HL-60/S4 treated with retinoic acid at 250 ng/mL for 4 days and 3 days (cell line): Measurements from ENCODE around the gene NRG2.

Experiments used
- in situ Hi-C: fragments of 300-500 bp; cut with MboI; formaldehyde crosslinking; loops from 2 replicates; pipeline ENCODE4 v1.7.0; 2022; ENCODE audit warnings: low sequenced_read_pairs

NRG2 gene

DNA sequence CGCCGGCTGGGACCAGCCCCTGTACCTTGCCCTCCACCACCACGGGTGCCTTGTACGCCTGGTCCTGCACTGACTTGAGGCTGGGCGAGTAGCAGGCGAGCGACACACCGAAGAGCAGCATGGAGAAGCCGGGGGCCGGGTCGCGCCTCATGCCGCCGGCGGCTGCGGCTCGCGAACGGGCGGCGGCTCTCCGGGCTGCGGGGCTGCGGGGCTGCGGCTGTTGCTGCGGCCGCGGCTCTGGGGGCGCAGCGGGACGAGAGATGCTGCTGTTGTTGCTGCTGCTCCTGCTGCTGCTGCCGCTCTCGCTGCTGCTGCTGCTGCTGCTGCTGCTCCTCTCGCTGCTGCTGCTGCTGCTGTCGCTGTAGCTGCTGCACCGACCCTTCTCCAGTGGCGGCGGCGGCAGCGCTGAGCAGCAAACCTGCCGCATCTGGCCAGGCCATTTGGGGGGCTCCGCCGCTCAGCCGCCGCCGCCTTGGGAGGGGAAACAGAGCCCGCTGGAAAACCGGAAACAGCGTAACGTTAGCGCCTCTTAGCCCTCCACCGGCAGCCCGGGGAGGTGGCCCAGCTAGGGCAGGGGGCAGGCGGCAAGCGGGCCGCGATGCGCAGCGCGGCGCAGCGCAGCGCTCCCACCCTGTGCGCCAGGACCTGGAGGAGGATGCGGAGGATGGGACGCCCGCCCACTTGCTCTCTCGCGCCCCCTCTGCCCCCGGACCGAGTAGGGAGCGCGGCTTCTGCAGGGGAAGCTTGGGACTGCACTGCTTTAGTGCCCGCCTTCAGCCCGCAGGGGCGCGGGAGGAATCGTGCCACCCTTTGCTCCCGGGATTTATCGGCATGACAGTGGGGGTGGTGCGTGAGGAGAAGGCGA lies at the start of gene NRG2:
TSS of gene NRG2 (minus strand) at position 657 of the 865 bp plus-strand sequence.
- in situ Hi-C loops, result no loop called here

DNA sequence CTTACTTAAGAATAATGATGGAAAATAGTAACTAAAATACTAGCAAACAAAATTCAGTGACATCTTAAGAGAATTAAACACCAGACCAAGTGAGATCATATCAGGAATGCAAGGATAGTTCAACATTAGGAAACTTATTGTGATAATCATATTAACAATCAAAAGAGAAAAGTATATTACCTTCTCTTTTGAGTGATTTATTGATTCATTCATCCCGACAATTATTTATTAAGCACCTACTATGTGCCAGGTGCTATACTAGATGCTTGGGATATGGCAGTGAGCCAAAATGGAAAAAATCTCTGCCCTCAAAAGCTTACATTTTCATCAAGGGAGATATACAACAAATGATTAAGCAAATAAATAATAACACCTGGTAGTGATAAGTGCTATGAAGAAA lies 47.2 kb upstream of the NRG2 start:
- in situ Hi-C loops, result no loop called here

DNA sequence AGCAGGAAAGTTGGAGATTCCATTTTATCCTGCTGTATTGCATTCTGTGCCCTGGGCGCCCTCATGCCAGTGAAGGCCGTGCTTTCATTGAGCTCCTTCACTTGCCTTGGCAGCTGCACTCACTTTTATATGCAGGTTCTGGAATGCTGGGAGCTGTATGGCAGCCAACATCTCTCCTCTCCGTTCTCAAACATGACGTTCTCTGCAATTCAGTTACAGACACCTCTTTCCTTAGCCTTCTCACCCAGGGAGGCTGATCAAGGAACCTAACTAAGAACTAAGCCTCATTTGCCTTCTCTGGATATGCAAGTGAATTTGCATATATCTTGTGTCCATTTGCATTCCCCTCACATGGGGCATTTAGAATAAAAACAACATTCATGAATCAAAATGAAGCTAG lies 41.4 kb upstream of the NRG2 start:
- in situ Hi-C loops, result no loop called here

DNA sequence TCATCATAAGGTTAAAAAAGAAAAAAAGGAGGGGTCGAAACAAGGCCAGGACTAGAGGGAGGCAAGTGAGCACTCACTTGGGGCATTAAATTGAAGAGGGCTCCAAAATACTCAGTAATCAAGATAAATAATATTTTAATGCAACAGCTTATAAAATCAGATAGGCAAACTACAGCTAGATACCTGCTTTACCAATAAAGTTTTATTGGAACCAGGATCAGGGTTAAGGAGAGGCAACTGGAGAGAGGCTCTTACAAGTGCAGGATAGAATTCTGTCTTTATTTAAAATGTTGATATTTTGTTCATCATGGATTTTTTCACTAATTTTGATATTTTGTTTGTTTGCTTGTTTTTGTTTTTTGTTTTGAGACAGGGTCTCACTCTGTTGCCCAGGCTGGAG lies 40.6 kb upstream of the NRG2 start:
- in situ Hi-C loops, result no loop called here

DNA sequence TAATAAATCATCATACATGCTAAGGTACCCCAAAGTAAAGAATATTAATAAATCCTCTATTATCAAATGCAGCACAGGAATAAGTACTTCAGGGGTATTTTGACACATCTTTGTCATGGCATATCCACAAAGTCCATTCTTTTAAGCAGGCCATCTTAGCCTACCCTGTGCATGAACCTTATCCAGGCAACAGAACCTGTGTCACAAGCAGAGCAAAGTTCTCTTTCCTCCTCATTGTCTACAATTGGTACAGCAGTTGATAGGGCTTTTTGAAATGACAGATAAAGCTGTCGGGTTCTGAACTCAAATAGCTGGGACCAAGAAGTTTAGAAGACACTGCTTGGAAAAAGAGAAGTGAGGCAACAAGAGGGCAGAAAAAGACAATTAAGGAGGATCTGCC lies 40.0 kb upstream of the NRG2 start:
- in situ Hi-C loops, result no loop called here

DNA sequence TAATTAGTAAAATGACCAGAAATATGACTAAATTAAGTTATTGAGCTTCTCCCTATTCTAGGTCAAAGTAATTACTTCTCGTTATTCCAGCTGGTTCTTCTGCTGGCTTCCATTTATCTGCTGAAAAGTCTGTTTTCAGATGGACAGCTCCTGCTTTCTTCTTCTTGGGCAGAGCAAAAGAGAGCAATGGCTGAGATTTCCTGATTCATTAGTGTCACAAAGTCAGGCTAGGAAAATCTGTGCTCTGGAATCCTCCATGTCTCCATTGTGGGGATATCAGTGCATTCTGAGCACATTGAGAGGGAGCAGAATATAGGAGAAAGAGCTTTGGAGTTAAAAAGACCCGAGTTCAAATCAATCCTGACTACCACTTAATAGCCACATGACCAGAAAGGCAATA lies 33.7 kb upstream of the NRG2 start:
- in situ Hi-C loops, result no loop called here

DNA sequence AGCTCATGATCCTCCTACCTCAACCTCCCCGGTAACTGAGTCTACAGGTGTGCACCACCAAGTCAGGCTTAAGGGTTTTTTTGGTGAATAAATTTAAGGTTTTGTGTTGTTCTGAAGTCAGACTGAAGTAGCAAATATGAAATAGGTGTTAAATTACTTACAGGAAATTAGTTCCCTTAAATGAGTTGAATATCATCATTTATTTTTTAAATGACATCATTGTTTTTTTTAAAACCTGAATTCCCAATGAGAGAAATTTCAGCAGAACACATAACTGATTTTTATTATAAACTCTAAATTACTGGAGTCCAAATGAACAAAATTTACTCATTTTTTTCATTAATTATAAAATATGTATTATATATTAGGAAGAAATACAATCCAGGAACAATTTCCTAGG lies 33.0 kb upstream of the NRG2 start:
- in situ Hi-C loops, result no loop called here

DNA sequence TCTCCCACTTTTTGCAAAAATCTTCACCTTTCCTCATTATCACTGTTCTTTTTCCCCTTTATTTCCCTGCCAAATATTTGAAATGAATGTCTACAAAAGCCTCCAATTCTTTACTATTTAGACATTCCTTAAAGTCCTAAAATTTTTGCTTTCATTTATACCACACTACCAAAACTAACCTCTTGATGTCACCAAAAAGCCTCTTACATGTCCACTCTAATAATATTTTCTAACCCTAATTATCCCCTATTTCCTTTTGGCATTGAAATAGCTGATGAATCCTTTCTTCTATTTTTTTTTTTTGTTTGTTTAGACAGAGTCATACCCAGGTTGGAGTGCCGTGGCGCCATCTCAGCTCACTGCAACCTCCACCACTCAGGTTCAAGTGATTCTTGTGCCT lies 32.3 kb upstream of the NRG2 start:
- in situ Hi-C loops, result no loop called here

DNA sequence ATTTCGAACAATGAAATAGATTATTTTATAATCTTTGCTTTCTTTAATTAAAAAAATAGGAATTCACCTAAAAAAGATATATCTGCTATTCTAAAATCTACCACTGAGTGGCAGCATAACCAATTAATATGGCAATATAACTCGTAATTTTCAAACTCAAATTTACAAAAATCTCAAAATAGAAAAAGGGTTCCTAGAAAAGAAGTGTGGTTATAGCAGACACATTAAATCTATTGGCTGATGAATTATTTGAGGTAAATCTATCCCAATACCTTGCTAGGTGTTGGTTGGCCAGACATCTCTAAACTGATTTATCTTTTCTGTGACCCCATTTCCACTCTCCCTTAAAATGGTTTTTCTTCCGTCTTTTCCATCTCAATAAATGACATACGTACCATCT lies 30.2 kb upstream of the NRG2 start:
- in situ Hi-C loops, result loop anchor here (25.0 kb wide), 1 partner anchor 89 kb away; no protein-coding TSS in a partner anchor

DNA sequence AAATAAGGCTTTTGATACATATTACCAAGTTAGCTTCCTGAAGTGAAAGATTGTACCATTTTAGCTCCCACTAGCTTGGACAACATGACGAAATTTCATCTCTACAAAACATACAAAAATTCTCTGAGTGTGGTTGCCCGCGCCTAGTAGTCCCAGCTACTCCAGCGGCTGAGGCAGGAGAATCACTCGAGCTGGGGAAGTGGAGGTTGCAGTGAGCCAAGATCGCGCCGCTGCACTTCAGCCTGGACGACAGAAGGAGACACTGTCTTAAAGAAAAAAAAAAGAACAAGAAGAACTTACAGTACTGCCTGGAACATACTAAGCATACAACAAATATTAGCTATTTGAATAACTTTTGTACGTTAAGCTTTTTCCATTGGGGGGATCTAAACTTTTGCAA lies 29.7 kb upstream of the NRG2 start:
- in situ Hi-C loops, result loop anchor here (25.0 kb wide), 1 partner anchor 89 kb away; no protein-coding TSS in a partner anchor

DNA sequence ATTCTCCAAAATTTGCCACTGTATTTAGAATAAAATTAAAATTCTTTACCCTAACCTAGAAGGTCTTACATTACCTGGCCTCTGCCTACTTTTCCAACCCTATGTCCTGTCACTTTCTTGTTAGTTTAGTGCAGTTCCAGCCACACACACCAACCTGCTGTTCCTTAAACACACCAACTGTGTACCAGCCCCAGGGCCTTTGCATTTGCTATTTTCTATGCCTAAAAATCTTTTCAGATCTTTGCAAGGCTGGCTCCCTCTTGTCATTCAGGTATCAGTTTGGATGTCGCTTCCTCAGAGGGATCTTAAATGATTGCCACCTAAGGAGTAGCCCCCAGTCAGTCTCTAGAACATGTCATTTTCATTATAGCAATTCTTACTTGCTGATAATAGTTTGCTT lies 17.7 kb upstream of the NRG2 start:
- in situ Hi-C loops, result loop anchor here (25.0 kb wide), 1 partner anchor 101 kb away; no protein-coding TSS in a partner anchor

DNA sequence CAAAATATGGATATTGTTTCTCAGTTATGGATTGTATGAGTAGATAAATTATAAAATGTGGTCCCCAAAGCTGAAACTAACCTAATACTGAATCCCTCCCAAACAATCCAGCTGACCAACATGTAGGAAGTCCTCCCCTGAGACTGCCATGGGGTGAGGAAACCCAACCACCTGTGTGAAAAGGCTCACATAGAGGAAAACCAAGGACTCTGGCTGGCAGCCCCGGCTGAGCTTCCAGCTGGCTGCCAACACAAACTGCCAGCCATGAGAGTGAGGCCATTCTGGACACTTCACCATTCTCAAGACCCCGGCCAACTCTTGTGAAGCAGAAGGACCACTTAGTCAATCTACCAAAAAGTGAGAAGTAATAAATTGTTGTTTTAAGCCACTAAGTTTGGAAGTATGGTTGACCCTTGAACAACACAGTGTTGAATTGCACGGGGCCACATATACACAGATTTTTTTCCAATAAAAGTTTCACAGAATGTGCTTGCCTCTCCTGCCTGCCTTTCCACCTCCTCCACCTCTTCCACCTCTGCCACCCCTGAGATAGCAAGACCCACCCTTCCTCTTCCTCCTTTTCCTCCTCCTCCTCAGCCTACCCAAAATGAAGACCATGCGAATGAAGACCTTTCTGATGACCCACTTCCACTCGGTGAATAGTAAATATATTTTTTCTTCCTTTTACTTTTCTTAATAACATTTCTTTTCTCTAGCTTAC lies 15.3 kb upstream of the NRG2 start:
- in situ Hi-C loops, result loop anchor here (25.0 kb wide), 1 partner anchor 104 kb away; no protein-coding TSS in a partner anchor

DNA sequence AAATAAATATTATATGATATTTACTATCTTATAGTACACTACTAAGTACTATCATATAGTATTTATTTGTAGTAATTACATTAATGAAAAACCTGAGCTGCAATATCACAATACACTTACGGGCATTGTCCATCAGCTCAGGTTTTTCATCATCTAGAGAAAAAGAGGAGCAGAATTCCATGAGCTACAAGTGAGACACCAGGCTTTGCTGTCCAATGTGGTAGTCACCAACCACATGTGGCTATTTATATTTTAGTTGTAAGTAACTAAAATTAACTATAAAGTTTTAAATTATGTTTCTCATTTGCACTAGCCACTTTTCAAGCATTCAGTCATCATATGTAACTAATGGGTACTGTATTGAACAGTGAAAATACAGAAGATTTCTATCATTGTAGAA lies 13.8 kb upstream of the NRG2 start:
- in situ Hi-C loops, result loop anchor here (25.0 kb wide), 1 partner anchor 105 kb away; no protein-coding TSS in a partner anchor

DNA sequence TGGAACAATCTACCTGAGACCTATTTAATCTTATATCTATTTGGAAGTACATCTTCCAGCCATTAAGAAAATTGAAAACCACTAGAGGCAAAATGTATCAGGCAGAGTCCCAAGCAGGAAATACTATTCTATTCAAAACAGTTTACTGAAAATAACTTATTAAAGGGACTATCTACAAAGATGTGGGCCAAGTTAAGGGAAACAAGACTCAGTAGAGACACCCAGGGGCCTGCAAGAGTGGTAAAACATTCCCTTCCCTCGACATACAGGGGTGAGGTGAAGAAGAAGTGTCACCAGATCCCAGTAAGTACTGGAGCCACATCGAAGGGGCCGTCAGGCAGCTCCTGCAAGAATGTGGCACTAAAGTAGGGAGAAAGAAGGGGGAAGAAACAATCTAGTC lies 12.1 kb upstream of the NRG2 start:
- in situ Hi-C loops, result loop anchor here (25.0 kb wide), 1 partner anchor 107 kb away; no protein-coding TSS in a partner anchor

DNA sequence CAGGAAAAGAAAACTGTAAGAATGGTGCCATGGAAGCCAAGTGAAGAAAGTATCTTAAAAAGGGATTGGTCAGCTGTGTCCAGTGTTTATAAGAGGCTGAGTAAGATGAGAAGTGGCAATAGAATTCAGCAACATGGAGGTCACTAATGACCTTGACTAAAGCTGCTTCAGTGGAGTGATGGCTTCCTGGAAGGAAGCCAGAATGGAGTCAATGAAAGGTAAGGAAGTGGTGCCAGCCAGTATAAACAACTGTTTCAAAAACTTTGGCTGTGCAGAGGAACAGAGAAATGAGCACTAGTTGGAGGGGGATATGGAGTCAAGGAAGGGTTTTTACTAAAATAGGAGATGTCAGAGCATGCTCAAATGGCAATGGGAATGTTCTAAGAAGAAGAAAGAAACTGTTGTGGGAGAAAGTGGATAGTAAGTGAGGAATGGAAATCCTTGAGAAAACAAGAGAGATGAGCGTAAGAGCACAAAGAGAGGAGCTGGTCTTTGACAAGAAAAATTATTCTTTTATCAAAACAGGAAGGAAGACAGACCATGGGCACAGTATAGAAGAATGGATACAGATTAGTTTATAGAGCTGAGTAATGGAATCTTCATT lies 11.1 kb upstream of the NRG2 start:
- in situ Hi-C loops, result loop anchor here (25.0 kb wide), 1 partner anchor 108 kb away; no protein-coding TSS in a partner anchor

DNA sequence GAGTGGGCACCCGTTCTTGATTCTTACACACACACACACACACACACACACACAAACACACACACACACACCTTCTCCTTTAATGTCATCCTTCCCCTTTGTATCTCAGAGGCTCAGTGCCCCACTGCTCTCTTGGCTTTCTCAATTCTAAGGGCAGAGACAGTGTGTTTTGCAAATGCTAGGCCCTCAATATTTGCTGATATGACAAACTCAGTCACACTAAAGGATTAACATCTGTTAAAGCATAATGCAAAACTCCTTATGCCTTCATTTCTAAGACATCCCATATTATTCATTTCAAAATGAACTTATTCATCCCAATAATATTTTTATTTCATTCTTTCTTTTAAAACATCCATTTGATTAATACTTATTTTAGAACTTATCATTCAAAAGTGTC lies 8.9 kb upstream of the NRG2 start:
- in situ Hi-C loops, result loop anchor here (25.0 kb wide), 1 partner anchor 110 kb away; no protein-coding TSS in a partner anchor

DNA sequence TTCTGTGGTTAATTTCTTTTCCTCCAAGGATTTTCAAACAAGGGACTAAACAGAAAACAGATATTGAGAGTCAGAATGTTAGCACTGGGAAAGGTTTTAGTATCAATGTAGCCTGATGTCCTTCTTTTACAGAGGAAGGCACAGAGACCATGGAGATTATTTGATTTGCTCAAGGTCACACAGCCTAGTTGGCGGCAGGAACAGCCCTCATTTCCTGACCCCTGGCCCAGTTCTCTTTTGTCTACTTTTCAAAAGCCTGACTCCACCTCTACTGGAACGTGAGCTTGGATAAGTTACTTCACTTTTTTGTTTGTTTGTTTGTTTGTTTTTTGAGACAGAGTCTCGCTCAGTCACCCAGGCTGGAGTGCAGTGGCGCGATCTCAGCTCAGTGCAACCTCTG lies 6.6 kb upstream of the NRG2 start:
- in situ Hi-C loops, result loop anchor here (25.0 kb wide), 1 partner anchor 113 kb away; no protein-coding TSS in a partner anchor

DNA sequence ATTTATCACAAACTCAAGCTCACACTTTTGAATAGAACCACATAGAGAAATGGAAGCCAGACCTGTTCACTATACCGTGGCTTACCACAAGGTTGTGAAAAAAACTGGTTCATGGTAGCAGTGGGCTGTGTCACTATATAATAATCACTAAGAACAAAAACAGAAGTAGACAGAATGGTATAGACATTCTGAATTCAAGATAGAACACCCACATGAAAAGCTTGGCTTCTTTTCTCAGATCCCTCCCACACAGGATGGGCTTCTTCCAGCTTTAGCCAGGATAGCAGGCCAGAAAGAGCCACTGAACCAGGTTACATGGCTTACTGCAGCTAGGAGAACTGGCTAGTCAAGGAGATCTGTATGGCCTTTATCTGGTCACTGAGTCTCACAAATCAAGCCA lies 6.1 kb upstream of the NRG2 start:
- in situ Hi-C loops, result no loop called here

DNA sequence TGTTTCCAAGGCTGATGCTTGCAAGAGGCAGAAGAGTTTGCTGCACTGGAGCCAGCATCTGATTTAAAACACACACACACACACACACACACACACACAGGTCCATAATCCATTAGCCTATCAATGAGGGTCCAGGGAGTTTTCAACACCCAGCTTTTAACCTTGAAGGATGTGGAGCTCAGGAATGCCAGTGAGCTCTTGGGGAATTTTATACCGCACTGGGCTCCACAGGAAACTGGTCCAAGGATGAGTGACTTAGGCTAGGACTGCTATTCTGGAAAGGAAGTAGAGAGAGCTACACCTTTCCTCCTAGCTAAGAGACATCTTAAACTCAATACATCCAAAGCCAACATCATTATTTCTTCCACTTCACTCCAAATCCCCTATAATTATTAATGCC lies 942 bp upstream of the NRG2 start:
- in situ Hi-C loops, result no loop called here

DNA sequence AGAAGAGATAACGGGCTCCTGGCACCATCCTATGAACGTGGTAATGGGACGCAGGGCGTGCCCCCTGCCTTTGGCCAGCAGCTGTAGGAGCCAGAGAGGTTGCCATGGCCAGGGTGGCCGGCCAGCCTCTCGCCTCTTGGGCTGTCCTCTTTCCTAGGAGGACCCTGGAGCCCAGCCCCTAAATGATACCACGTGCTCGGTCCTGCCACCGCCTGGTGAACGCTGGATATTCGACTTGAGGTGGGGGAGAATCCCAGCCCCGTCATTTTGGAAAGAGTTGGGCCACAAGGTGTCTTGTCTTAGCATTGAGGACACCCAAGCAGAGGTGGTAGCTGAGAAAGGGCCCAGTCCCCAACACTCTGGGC lies 391 bp upstream of the NRG2 start:
- in situ Hi-C loops, result no loop called here

DNA sequence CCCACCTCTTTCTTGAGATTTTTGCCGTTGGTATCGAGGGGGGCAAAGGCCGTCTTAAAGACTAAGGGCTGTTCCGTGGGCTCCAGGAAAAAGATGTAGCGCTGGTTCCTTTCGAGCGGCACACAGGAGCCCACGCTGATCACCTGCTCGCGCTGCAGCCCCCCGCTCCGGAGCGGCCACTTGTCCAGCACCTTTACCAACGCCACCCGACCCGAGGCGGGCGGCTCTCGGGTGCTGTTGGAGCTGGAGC lies 781 bp downstream of the NRG2 start:
- in situ Hi-C loops, result no loop called here
